CD4-positive, alpha-beta T cell treated with Interferon alpha-2 for 1 hour (primary cell): Measurements from ENCODE around the gene PRM1.

ENCODE experiments used
- DNase-seq, 2 donors: peaks; one replicate each; pipeline ENCODE4 v3.0.0-alpha.2; 2020 to 2022

Gene PRM1

DNA sequence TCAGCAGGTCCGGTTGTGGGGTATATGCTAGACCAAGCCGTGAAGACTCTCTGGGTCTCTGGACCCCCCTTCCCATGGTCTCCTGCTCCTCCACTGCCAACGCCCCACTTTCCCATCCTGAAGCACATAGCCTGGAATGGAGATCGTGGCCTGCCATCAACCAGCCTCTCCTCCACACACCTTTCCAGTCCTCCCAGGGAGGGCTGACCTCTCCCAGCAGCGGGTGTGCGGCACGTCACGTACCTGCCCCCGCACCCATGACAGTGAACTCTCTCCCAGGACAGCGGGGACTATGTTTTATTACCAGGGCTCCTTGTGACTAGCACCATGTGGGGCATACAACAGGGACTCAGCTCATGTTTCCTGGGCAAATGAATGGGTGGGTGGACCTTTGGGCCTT, 9.5 kb downstream of the PRM1 start:
- DNase-seq, result no peak

DNA sequence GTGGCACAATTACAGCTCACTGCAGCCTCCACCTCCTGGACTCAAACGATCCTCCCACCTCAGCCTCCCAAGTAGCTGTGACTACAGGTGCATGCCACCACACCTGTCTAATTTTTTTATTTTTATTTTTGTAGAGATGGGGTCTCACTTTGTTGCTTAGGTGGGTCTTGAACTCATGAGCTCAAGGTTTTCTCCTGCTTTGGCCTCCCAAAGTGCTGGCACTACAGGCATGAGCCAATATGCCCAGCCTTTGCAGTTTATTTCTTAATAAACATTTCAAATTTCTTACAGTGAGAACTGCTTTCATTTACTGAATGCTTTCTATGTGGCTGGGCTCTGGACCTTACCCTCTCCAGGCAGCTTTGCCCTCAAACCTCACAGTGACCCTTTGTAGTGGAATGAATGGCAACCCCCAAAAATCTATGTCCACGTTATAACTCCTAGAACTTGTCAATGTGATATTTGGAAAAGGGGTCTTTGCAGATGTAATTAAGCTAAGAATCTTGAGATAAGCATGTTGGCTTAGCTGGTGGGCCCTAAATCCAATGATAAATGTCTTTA, 10.4 kb downstream of the PRM1 start:
- no peak for DNase-seq

GRCh38 chr16:11268921-11269375, 12.2 kb downstream of the PRM1 start, which contains the start of gene TNP2:
Gene TNP2, minus strand, starts transcription at chr16:11269325. Its CDS starts 63 bp downstream, at chr16:11269262.
- no peak for DNase-seq

GRCh38 chr16:11265124-11265523, 16.0 kb downstream of the PRM1 start:
- no peak for DNase-seq

DNA sequence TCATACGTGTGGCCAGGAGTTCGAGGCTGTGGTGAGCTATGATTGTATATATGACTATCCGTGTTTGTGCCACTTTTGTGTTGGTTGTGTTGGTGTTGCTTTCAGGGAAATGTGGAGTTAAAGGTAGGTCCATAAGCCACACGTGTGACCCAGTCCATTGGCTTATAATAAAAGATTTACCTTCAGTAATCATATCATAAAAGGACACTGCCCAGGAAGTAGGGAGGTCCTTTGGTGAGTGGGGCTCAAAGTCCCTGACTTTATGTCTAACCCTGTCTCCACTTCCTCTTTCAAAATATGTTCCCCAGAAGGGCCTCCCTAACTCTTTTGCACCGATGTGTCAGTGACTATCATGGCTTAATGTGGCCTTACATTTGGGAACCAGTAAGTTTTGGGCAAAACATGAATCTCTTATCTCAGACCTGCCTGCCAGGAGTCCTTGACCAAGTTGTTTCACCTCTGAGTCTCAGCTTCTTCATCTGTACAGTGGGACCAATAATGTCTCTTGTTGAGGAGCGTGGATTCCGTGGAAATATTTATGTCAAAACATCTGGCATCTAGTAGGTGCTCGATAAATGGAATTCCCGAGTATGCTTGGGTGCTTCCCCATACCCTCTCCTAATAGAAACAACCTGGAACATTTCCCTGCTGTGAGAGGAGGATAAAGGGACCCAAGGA, 16.8 kb downstream of the PRM1 start:
- DNase-seq, result no peak

DNA sequence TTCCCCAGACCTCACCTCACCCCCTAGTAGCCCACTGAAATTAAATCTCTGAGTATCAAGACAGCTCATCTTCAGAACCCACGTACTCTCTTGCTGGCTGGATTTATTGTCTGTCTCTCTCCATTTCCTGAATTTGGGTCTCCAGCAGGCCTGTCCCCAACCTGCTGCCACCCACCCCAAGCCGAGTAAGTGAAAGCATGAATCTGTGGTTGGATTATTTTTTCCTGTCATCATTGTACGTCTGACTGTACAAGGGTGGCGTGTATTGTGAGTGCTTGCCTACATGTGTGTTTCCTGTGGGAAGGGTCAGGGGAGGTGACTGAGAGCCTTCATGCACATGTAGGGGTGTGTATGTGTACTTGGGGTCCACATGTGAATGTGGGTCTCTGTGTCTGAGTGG, 17.4 kb downstream of the PRM1 start:
- DNase-seq, result peak in 1 of 2 donors; percentile 51

DNA sequence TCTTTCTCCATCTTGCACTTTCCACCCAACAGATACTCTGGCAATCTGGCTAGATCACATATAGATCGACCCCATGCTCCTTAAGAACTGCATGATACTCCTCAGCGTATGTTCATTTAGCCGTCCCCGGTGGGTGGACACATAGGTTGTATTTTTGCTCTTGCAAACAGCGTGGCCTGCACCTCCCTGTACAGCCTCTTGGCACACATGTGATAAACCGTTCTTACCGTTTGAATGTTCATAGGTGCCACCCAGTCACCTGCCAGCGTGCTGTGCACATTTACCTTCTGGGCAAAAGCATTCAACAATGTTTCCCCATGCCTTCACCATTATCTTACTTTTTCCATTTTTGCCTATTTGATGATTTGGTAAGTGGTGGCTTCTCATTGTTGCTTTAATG, 18.2 kb downstream of the PRM1 start:
- DNase-seq, result no peak

- DNase-seq, result no peak
Observed at GRCh38 chr16:11260596-11260966, 20.5 kb downstream of the PRM1 start.

DNA sequence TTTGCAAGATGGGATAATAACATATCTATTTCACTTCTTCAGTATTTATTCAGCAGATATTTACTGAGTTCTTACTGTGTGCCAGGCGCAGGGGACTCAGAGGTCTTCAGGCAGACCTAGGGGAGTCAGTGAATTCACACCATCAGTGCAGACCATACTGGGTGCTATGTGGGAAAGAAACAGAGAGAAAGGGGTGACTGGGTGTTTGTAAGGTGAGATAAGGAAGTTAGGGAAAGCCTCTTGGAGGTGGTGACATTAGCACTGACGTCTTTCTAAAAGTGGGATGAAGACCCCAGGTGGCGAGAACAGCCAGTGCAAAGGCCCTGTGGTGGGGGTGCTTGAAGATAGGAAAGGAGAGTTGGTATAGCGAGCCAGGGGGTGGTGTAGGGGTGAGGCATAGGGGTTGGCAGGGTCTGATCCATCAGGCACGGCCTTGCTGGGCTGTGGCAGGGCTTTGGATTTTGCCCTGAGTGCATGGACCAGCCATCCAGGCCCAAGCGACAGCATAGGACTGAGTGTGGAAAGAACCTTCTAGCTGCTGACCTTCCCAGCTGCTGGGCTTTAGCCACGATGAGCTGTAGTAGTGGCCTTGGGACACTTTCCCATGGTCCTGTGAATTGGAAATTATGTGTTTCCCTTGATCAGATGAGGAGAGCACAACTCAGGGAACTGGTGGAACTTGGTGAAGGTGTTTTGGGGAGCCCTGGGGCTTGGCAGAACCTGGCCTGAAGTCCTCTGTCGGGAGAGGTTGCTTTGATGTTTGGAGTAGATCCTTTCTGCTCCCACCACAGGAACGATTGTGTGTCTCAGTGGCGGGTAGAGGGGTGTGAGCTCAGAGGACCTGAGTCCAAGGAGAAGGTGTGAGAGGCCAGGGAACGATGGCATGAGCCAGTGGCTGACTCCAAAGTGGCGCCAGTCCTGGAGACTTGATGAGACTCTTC, 21.2 kb downstream of the PRM1 start:
- no peak for DNase-seq

GRCh38 chr16:11258553-11259492, 22.3 kb downstream of the PRM1 start:
- DNase-seq, result peak; percentile 49 to 83

- DNase-seq, result peak; percentile 72 to 77
Observed at GRCh38 chr16:11257131-11257938, 23.8 kb downstream of the PRM1 start.

GRCh38 chr16:11256661-11257130, 24.4 kb downstream of the PRM1 start:
- DNase-seq, result peak; percentile 46 to 54

DNA sequence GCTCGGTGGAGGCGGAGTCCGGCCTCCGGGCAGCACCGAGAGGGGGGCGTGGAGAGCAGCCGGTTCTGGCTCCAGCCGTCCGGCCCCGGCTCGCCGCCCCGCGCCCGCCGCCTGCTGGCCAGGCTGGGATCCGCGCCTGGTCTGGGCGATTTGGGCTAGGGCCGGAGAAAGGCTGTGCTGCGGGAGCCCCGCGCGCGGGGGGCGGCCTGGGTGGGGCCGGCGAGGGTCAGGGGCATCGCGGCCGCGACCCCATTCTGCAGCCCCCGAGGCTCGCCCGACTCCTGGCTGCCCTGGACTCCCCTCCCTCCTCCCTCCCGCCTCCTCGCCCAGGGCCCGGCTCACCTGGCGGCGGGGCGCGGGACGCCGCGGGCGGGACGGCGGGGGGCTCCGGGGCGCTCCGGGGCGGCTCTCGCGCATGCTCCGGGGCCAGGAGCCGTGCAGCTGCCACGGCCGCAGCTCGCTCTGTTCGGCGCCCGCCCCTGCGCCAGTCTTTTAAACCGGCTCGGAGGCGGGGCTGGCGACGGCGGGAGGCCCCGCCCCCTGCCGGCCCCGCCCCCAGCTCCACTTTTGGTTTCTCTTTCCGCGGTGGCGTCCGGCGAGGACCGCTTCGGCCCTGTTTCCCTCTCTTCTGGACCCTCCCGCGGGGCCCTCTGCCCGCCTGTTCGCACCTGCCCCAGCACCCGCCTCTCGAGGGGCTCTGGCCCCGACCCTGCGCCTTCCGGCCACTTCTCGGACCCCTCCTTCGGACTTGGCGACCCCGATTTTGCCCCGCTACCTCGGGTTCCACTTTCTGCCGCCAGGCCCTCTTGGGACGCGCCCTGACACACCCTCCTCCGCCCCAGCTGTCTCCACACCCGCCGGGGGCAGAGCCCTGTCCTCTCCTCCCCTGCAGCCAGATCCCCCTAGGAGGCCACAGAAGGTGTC, 25.1 kb downstream of the PRM1 start, which contains the start of gene SOCS1:
SOCS1 (minus strand) TSS at position 468 of the 924 bp plus-strand sequence. CDS start 726 bp downstream, outside the sequence.
- DNase-seq, result peak; percentile 86 to 93

GRCh38 chr16:11254913-11255736, 26.0 kb downstream of the PRM1 start:
- peak; percentile 67 to 71 for DNase-seq

DNA sequence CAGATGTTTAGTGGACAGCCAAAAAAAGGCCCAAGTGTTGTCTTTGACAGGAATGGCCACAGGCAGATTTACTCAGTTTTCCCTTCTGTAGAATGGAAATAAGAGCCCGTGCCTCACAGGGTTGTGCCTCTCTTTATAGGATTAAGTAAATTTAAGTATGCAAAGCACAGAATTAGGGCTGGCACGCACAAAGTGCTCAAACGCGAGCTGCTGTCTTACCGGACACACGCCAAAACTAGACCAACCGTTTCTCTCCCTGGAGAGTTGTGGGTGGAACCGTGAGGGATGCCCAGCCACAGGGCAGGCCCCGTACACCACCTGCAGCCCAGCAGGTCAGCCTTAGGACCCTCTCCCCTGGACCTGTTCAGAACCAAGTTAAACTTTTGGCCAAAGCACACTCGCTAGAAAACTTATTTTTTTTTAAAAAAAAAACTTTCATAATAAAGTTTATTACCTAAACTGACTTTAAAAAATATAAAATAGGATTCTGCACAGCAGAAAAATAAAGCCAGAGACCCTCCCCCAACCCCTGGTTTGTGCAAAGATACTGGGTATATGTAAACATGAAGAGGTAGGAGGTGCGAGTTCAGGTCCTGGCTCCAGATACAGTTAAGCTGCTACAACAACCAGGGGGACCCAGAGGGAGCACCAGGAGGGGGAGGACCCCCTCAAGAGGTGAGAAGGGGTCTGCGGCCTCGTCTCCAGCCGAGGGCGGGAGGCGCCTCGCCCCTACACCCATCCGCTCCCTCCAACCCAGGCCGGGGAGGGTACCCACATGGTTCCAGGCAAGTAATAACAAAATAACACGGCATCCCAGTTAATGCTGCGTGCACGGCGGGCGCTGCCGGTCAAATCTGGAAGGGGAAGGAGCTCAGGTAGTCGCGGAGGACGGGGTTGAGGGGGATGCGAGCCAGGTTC, 26.9 kb downstream of the PRM1 start:
- DNase-seq, result peak in 1 of 2 donors; percentile 39

DNA sequence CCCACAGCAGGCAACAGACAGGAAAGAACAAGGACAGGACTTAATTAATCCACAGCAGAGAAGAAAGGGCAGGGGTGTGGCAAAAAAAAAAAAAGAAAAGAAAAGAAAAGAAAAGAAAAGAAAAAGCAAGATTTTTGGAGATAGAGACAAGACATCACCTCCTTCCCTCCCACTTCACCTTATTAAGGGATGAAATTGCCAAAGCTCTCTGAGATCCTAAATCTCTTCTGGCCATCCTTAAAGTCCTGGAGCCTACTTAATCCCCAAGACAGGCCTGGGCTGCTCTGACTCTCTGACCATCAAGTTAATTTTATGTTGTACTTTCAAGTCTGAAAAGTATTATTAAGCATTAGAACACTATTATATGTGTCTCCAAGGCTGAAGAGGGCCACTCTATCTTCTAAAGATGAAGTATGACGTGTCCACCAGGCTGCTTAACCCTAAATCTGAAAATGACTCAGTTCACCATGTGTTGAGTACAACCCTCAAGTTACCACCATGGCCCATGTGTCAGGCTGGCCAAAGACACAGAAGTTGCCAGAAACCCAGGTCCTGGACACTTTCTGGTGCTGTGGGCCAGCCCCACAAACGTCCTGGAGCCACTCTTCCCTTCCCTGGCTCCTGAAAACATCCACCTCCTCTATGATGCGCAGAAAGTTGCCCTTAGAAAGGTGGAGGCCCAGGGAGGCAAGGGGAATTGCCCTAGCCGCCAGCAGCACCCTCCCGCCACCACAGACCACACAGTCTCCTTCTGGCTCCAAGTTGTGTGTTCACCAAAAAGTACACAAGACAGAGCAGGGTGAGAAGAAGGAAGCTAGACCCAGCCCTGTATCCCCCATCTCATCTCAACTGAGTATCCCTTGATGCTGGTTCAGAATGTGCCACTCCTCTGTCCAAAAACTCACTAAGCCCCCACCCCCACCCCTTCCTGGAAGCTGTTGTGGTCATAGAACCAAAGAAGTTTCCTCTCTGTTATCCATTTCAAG, 27.8 kb downstream of the PRM1 start:
- DNase-seq, result peak; percentile 57 to 77

DNA sequence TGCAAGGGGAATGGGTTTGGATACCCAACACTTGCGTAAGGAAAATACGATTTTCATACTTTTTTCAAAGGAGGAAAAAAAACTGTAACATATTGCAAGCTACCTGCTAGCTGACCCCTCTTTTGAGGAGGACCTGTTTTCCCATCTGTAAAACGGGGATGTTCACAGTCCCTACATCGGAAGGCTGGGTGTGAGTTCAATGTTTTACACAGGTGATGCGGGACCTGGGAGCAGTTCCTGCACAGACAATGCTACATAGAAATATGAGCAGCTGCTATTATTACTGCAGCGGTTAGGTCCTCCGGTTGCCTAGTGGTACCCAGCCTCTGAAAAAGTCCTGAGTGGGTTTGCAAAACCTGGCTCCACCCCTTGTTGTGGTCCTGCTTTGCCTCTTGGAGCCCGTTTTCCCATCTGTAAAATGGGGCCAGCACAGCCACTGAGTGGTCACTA, 28.6 kb downstream of the PRM1 start:
- peak in 1 of 2 donors; percentile 36 for DNase-seq
